Measurements from ENCODE around the gene WDR27.
"Not testable (repeated sequence)": the region's sequence is repeated elsewhere in the genome, so short reads cannot be mapped to it uniquely, and the experiment has no call there.

Gene WDR27

DNA sequence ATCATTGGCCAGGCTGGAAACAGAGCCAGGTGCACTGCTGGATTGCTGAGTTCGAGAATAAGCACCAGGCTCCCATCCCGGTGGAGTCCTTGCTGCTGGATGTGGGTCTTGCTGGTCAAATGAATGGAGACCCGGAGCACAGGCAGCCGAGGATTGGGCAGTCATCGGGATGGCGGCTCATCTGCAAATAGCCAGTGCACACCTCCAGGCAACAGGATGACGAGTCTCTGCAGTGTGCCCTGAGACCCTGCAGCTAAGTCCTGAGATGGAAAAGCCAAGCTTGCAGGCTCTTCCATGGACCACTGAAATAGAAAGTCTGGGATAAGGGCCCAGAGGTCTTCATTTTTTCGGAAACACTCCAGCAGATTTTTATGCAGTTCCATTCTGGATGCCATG, 143.5 kb downstream of the WDR27 start:
- no peak for DNase-seq

DNA sequence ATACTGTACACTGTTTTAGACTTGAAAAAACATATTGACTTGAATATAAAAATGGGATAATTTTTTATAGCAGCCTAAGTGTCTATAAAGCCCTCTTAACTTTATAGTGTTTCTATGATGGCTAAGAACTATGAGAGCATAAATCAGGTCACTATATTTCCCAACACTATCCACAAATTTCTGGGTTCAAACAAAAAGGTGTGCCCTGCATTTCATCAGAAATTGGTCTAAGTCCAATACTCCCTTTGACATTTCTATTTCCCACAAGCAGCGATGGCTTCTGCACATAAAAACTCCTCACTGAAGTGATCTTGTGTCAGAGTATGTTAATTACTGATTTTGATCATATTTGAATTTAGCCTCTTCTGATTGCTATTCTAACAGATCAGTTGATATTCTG, 143.9 kb downstream of the WDR27 start:
- DNase-seq, result no peak

DNA sequence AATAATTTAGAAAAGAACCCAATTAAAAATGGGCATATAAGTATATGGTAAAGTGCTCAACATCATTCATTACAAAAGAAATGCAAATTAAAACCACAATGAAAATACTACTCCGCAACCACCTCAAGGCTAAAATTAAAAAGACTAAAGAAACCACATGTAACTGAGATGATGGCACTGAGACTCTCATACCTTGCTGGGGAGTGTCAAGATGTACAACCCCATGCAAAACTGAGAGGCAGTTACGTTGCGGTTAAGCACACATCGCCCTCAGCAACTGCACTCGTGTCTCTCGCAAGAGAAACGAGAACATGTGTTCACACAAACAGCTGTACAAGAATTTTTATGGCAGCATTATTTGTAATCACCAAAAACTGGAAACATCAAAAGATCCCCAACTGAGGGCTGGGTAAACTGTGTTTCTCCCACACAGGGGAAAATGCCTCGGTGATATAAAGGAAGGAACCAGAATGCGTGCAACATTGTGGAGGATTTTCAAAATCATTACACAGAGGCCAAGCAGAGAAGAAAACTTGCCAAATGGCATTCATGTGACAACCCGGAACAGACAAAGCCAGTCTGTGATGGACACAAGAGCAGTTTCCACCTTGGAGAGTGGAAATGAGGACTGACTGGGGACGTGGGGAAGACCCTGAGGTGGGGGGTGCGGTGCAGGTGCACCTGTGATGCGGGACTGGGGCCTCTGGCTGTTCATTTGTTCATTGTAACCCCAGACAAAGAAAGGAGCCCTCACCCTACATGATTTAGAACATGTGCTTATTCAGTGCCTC, 144.9 kb downstream of the WDR27 start:
- no peak for DNase-seq

DNA sequence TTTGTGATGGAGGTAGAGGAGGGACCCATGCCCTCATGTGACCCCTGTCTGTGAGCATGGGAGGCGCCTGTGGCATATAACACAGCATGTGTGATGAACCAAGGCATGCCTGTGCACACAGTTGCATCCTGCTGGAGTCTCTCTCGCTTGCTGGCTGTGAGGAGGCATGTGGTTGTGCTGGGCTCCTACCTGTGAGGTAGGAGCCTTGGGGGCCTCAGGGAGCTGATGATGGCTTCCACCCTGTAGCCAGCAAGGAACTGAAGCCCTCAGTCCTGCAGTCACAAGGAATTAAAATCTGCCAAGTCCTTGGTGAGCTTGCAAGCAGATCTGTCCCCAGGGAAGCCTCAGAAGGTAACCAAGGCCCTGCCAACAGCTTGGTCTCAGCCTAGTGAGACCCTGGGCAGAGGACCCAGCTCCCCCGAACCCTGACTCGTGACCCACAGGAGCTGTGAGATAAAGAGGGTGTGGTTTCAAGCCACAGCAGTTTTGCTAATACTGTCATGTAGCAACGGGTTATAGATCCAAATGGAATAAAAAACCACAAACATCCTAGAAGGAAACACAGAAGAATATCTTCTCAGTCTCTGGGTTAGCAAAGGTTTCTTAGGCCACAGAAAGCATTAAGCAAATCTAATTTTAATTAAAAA, 145.7 kb downstream of the WDR27 start:
- peak; percentile 50 for DNase-seq

DNA sequence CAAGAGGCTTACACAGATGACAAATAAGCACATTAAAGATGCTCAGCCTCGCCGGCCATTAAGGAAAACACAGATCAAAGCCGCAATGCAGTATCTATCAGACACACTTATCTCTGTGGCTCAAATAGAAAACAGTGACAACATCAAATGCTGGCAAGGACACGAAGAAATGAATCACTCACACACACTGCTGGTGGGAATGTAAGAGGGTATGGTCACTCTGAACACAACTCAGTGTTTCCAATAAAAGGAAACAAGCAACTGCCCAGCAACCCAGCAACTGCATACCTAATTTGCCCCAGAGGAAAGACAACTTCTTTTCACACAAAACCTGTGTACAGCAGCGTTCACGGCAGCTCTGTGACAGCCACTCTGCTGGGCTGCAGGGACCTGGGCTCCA, 155.8 kb downstream of the WDR27 start:
- DNase-seq, result no peak

DNA sequence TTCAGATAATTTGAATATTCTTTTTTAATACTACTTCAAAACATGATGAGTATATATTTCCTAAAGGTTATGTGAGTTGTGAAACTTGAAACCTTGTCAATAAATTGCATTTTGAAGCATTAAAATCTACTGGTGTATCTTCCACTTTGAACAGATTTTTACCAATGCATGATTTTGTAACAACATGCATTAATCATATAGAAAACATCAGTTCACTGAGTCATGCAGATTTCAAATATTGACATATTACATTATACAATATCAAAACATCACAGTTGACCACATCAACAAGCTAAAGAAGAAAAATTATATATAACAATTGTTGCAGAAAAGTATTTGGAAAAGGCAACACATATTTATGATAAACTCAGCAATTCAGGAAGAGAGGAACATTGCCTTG, 158.1 kb downstream of the WDR27 start:
- no peak for DNase-seq

DNA sequence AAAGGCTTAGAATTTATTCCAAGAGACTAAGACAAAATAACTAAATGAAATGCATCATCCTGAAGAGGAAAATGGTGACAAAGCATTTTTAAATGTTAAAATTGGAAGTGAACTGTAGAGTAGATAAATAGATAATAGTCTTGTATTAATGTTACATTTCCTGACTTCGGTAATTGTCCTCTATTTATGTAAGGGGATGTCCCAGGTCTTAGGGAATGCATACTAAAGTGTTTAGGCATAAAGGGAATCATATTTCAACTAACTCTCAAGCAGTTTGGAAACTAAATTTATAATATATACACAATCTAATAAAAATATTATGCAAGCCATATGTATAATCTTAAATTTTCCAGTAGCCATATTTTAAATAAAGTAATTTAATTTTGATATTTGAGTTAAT, 159.3 kb downstream of the WDR27 start:
- no peak for DNase-seq

DNA sequence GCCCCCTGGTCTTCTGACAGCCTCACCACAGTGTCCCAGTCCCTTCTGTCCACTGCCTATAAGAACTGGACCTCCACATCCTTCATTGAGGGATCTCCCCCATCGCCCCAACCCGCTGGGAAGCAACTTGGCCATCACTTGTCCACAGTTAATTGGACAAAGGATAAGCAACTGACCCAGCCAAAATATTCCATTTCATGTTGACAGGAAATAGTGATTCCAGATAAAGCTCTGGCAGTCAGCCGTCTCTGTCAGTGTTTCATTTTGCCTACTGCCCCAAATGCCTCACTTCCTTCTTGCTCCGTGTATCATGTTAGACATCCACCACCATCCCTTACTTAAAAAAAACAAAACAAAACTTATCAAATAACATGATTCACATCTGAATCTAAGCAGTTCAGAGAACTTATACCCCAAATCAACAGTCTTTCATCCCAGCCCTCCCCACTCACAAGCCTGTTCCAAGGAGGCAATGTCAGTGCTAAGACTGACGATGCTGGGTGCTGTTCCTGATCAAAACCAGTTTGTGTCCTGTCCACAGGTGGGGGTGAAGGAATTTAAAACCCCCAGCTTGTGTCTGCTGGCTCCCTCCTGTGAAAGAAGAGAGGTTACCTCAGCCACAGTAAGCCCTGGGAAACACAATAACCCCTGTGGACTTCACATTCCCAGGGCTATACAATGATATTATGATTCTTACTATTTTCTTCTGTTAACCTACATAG, 162.5 kb downstream of the WDR27 start:
- DNase-seq, result no peak

DNA sequence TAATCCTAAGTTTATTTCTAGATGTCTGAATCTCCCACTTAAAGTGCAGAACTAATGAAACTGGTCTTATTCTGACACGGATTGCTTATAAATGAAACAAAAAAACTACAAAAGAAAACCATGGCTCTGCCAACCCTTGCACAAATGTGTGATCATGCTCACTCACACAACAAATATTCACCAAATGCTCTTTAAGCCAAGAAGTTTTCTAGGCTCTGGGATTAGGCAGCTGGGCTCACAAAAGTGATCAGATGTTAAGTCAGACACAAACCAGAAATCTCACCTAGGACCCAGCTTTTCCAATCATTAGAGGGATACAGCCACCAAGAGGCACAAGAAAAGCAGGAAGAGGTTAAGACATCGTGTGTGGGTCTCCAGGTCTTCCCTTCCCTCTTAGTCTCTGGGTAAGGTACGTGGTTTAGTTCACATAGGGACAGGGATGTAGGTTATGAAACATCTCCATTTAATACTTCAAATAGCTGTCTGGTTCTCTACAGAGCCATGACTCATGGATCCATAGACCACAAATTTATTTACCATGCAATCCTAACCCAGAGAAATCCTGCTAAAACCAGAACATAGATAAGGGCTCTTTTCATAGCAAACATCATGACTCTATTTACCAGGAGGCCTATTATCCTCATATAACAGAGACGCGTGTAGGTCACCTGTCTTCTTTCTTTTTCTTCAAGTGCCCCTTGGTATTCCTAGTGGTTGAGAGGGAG, 165.2 kb downstream of the WDR27 start:
- DNase-seq, result no peak

DNA sequence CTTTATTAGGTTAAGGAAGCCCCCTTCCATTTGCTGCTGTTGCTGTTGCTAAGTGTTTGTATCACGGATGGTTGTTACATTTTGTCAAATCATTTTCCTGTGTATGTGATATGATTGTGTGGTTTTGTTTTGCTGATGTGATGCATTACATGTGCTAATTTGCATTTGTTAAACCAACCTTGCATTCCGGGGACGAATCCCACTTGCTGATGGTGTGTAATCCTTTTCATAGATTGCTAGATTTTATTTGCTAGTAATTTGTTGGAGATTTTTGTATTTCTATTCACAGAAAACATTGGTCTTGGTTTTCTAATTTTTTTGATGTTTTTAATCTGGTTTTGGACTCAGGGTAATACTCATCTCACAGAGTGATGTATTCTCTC, 167.8 kb downstream of the WDR27 start:
- no peak for DNase-seq

DNA sequence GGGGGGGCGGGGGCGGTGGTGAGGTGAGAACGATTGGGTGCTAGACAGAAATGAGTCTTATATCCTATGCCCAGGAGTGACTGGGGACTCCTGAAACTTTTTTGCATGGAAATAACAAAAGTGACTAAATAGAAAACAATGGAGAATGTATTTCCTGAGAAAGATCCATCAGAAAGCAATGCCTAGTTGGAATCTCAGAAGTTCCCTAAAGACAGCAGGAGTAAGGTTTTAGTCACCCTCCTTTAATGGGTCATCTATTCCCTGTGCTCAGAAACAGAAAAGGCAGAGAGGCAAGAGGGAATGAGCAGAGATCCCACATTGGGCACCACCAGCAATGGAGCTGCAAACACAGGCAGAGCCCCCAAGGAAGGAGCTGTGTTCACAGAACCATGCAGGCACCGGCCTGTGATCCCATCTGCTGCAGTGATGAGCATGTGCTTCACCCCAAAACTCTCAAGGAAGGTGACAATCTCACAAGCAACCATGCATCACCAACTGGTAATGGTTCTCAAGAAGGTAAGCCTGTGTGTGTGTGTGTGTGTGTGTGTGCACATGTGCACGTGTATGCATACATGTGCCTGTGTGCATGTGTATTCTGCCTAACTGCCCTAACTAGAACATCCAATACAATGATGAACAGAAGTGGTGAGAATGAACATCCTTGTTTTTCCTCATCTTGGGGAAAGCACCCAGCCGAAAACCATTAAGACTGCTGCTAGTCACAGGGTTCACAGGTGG, 168.4 kb downstream of the WDR27 start:
- no peak for DNase-seq

DNA sequence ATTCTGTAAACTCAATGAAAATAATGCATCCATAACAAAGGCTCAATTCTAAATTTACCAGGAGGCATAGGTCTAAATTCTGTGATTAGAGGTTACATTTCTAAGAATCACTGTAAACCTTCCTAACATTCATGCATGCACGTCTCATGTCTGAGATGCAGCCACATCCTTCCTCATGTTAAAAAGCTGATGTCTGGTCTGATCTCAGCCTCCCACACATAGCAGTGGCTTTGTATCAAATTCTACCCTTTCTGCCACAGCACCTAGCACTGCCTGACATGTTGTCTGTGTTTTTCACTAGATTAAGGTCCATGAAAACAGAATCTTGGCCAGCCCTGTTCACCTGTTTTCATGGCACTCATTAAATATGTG, 171.1 kb downstream of the WDR27 start:
- no peak for DNase-seq

DNA sequence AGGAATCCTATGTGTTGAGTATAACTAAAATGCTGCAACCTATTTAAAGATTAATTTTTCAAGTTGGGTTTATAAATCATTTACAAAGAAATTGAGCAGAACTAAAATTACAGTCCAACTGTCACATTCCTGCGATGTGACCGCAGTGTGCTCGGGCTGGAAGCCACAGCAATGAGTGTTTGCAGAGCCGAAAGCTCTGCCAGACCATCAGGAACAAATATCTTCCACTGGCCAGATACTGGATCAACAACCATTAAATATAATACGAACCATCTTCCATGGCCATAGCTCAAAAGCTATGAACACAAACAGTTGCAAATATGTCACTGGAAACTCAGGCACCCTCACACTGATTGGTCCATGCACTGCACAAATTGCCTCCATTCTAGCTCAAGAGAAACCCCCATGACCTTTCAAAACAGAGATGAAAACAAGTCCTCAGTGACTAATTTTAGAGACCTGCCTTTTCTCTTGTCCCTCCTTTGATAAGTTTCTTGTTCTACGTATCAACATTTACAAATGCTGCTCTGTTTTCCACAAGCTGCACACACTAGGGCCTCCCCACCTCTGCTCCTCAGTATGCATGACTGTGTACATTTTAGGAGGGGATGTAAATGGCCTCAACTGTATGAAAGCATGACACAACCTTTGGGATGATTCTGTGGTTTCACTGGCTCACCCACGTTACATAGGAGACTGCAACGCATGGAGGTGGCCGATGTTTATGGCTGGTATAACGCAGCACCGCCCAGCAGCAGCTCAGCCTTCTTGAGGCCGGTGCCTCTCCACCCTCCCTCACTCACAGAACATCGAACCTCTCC, 171.7 kb downstream of the WDR27 start:
- DNase-seq, result no peak

DNA sequence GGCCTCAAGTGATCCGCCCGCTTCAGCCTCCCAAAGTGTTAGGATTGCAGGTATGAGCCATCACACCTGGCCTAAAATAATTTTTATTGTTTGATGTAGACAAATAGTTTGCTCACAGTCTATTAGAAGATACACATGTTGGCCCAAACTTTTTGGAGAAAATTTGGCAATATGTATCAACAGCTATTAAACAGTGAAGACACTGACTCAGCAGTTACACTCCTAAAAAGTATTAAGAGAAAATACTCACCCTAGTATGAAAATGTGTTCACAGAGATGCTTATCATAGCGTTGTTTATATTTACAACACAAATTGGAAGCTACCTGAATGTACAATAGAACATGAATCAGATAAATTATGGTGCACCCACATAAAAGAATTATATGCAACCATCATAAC, 173.1 kb downstream of the WDR27 start:
- DNase-seq, result no peak

DNA sequence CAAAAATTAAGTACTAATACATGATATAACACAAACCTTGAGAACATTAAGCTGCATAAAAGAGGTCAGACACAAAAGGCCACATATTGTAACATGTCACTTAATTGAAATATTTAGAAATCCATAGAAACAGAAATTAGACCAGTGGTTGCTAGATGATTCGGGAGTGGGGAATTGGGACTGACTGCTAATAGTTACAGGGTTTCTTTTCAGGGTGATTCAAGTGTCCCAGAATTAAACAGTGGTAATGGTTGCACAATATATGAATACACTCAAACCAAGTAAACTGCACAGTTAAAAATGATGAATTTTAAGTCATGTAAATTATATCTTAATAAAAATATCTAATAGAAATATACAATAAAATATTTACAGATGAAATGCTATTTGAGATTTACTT, 174.5 kb downstream of the WDR27 start:
- no peak for DNase-seq

DNA sequence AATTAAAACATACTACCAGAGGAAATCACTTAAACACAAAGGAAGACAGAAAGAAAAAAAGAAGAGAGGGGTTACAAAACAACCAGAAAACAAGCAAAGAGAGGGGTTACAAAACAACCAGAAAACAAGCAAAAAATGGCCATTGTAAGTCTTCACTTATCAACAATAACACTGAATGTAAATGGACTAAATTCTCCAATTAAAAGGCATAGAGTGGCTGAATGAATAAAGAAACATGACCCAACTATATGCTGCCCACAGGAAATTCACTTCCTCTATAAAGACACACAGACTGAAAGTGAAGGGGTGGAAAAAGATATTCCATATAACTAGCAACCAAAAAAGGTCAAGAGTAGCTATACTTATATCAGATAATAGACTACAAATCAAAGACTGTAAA, 180.0 kb downstream of the WDR27 start:
- no peak for DNase-seq

DNA sequence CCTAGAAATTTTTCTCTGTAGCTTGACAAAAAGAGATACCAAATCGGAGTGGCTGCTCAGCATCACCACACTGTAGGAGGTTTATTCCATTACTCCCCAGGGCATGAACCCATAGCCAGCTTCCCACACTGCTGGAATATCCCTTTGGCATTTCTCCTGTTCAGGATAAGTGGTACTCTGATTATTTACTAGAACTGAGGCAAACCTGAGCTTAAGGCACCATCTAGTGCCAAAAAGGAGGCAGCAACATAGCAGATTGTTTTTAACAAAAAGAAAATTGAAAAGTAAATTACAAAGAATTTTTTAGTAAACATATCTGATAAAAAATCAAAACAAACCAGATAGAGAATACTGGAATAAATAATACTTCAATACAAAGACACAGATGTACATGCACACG, 181.7 kb downstream of the WDR27 start:
- DNase-seq, result no peak

DNA sequence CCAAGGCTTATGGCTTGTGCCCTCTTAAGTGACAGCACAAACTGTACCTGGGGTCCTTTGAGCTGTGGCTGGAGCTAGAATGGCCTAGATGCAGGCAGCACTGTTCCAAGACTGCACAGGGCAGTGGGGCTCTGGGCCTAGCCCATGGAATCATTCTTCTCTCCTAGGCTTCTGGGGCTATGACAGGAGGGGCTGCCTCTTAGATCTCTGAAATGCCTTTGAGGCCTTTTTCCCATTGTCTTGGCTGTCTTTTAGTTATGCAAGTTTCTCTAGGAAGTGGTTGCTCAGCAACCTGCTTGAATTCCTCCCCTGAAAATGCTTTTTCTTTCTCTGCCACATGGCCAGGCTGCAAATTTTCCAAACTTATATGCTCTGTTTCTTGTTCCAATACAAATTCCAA, 183.4 kb downstream of the WDR27 start:
- no peak for DNase-seq

DNA sequence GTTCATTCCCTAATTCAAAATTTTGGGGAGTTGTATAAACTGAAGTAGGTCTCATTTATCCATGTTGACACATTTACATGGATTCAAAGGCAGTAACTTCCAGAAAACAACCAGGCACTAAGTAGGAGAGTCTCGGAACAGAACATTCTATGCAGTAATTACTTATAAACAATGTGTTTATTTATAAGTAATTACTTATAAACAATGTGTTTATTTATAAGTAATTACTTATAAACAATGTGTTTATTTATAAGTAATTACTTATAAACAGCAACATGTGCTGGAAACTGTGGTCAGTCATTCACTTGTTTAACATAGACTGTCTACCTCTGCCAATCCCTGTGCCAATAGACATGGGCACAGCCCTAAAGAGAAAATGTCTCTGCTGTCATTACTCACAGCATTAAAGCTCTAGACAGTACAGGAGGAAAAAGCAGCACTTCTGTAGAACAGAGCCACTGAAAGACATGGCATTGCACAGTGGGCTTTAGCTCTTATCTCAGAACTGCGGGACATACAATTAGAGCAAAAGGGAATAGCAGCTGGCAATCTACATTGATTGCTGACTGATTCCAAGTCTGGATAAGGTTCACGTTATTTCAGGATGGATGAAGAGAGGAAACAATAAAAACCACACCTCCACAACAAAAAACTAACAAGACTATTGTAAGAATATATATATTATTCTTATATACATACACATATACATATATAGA, 188.2 kb downstream of the WDR27 start:
- no peak for DNase-seq

DNA sequence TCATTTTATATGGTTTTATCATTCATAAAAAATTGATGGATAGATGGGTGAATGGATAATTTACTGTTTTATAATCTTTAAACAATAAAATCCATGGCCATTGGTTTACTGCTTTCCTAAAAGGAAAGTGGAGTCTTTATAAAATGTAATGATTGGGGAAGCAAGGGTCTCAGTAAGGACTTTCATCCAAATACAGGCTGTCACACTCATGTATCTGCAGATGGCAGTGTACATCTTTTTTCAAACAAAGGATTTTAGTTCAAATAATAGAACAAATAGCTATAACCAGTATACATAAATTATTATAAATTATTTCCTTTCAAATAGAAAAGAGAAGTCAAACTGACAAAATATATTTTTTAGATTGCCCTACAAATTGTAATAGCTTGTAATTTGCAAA, 190.0 kb downstream of the WDR27 start:
- not testable (repeated sequence) for DNase-seq

DNA sequence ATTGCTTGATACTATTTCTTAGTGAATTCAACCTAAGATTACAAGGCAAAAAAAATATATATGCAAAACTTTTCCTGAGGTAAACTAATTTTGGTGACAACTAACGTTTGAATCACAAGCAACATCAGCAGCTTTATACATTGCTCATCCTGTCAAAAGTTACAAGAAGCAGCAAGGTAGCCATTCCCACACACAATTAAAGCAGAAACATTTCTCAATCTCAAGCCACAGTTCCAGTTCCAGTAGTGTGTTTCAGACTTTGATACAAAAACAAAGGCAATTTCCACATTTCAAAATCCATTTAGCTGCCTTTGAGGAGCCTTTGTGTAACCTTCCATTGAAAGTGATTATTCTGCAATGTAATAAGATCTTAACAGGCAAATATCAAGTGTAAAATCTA, 191.0 kb downstream of the WDR27 start:
- DNase-seq, result no peak

Measured in hematopoietic multipotent progenitor cell treated with erythropoietin and hydrocortisone succinate and interleukin-3 and kit ligand, for 4 days (in vitro differentiated cells).